WI38 (cell line): Measurements from ENCODE around the gene SLC5A9.

Source experiments
- H3K4me3 ChIP-seq: 2 replicates; pipeline ENCODE4 v1.5.1; 2011; ENCODE audit warnings: low read depth, mild to moderate bottlenecking, control low read depth, low read length
- TF ChIP-seq, protein P1 (sequence below): IDR thresholded peaks from 2 replicates; pipeline ENCODE4 v1.5.1; 2012; ENCODE audit warnings: low read depth, mild to moderate bottlenecking, control low read depth, low read length

Gene SLC5A9

GRCh38 chr1:48222501-48223242, at the start of gene SLC5A9:
Gene SLC5A9, plus strand, starts transcription at chr1:48222716. Its CDS starts 21 bp downstream, at chr1:48222737.
- no peak within 1 kb of the TSS for H3K4me3 ChIP-seq
- TF ChIP-seq, protein P1, sequence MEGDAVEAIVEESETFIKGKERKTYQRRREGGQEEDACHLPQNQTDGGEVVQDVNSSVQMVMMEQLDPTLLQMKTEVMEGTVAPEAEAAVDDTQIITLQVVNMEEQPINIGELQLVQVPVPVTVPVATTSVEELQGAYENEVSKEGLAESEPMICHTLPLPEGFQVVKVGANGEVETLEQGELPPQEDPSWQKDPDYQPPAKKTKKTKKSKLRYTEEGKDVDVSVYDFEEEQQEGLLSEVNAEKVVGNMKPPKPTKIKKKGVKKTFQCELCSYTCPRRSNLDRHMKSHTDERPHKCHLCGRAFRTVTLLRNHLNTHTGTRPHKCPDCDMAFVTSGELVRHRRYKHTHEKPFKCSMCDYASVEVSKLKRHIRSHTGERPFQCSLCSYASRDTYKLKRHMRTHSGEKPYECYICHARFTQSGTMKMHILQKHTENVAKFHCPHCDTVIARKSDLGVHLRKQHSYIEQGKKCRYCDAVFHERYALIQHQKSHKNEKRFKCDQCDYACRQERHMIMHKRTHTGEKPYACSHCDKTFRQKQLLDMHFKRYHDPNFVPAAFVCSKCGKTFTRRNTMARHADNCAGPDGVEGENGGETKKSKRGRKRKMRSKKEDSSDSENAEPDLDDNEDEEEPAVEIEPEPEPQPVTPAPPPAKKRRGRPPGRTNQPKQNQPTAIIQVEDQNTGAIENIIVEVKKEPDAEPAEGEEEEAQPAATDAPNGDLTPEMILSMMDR: no peak

DNA sequence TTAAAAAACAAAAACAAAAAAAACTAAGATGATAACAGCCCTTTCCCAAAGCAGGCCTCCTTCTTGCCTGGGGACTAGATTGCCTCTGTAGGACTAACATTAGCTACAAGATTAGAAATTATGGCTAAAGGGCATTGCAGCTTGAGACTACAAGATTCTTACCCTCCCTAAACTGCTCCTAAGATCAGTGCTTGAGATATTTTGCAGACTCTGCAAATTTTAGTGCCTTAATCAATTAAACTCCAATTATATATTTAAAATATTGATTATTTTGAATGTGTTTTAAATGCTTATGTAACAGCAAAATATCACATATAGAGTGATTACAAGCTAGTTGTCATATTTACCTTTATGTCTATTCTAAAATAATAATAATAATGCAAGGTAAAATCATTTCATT, 47.4 kb upstream of the SLC5A9 start:
- H3K4me3 ChIP-seq: no peak overlapping the region
- TF ChIP-seq, protein P1: no peak

- TF ChIP-seq, protein P1: no peak
- H3K4me3 ChIP-seq: no peak overlapping the region
Observed at GRCh38 chr1:48177257-48177656, 45.3 kb upstream of the SLC5A9 start.

DNA sequence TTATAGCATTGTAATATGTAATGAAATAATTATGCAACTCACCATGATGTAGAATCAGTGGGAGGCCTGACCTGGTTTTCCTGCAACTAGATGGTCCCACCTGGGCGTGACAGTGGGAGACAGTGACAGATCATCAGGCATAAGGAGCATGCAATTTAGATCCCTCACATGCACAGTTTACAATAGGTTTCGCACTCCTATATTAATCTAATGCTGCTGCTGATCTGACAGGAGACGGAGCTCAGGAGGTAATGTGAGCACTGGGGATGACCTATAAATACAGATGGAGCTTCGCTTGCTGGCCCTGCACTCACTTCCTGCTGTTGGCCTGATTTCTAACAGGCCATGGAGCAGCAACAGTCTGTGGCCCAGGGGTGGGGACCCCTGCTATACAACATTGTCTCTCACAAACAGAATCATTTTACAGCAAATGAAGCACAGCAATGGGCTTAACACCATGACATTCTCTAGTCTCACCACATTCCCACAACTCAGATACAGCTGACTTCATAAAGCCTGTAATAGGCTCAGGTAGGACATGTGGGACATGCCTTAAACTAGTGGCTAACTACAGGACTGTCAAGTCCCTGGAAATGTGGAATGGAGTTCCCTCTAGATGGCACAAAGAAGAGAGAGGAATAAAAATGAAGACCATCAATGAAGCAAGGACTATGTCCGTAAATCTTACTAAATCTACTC, 40.7 kb upstream of the SLC5A9 start:
- H3K4me3 ChIP-seq: no peak overlapping the region
- TF ChIP-seq, protein P1: no peak

DNA sequence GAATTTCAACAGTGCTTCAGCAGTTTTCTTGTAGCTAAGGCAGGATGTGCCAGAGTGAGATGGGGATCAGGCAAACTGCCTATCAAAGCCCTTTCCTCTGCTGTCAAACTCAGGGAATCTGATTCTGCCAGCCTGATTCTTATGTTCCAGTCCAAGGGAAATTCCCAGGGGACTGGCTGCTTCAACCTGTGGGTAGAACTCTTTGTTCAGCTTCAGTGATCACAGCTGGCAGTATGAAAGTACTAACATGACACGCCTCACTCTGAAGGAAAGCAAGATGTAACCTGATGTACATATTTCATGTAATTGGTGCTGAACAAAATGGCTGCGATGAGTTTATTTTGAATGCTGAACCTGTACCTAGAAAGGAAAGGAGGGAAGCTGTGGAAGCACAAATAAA, 40.1 kb upstream of the SLC5A9 start:
- TF ChIP-seq, protein P1: no peak
- H3K4me3 ChIP-seq: no peak overlapping the region

GRCh38 chr1:48186306-48186839, 36.1 kb upstream of the SLC5A9 start:
- TF ChIP-seq, protein P1: no peak
- H3K4me3 ChIP-seq: no peak overlapping the region
